Neutrophil (primary cell): ENCODE measurements around the gene EIF6.

Experiments
- H3K27ac ChIP-seq: fragments of 200-600 bp; sonication (generic); 2 replicates; pipeline ENCODE4 v1.5.1; 2016; ENCODE audit warnings: mild to moderate bottlenecking, moderate library complexity
- H3K27me3 ChIP-seq: fragments of 200-600 bp; sonication (generic); 2 replicates; pipeline ENCODE4 v1.6.0; 2016; ENCODE audit warnings: mild to moderate bottlenecking
- H3K36me3 ChIP-seq: fragments of 200-600 bp; sonication (generic); 2 replicates; pipeline ENCODE4 v1.5.1; 2017
- H3K4me1 ChIP-seq, 2 experiments: fragments of 200-600 bp in 1 of 2; sonication (generic) in 1 of 2; 1 replicate in 1 of 2; 2 replicates in 1 of 2; pipeline versions ENCODE4 v1.5.1 to v1.6.1; 2013 to 2016; ENCODE audit warnings: low read depth in 1 of 2, low read length in 1 of 2, mild to moderate bottlenecking in 1 of 2, moderate library complexity in 1 of 2; ENCODE audit not compliant: control insufficient read depth in 1 of 2, insufficient read depth in 1 of 2
- H3K4me3 ChIP-seq, 2 experiments: fragments of 200-600 bp in 1 of 2; sonication (generic) in 1 of 2; 1 replicate in 1 of 2; 2 replicates in 1 of 2; pipeline ENCODE4 v1.5.1; 2013 to 2016; ENCODE audit warnings: low read depth in 1 of 2, low read length in 1 of 2, mild to moderate bottlenecking in 1 of 2, moderate library complexity in 1 of 2
- H3K9me3 ChIP-seq: fragments of 200-600 bp; sonication (generic); 2 replicates; pipeline ENCODE4 v1.5.1; 2016
- TF ChIP-seq, protein P1 (sequence below): fragments of 200-600 bp; sonication (generic); IDR thresholded peaks from 2 replicates; pipeline ENCODE4 v1.5.1; 2016; ENCODE audit warnings: antibody characterized with exemption

Gene EIF6

DNA sequence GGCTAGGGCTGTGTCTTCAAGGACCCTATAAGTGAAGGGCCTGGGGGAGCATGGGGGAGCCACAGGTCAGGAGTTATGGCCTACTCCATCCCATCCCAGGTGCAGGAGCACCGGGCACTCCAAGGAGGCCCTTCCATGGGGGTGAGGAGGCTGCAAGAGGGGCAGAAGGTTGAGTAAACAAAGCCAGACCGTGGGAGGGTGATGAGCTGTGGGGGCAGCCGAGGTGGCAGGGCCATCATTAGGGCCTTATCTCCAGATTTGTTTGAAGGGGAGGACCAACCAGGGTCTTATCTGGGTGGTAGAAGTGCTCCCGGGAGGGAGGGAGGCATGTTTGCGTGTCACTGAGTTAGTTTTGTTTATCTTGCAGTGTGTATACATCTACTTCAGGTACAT lies 9.7 kb upstream of the EIF6 start:
- no peaks in the 10 kb centered on the region for H3K36me3 ChIP-seq
- H3K27ac ChIP-seq, result no peak overlapping the region
- H3K4me3 ChIP-seq, result no peak overlapping the region
- no peaks in the 10 kb centered on the region for H3K27me3 ChIP-seq
- H3K4me1 ChIP-seq, result peaks cover 0 to 4% of the 10 kb centered on the region in 2 experiments
- H3K9me3 ChIP-seq, result no peaks in the 10 kb centered on the region
- TF ChIP-seq, protein P1, sequence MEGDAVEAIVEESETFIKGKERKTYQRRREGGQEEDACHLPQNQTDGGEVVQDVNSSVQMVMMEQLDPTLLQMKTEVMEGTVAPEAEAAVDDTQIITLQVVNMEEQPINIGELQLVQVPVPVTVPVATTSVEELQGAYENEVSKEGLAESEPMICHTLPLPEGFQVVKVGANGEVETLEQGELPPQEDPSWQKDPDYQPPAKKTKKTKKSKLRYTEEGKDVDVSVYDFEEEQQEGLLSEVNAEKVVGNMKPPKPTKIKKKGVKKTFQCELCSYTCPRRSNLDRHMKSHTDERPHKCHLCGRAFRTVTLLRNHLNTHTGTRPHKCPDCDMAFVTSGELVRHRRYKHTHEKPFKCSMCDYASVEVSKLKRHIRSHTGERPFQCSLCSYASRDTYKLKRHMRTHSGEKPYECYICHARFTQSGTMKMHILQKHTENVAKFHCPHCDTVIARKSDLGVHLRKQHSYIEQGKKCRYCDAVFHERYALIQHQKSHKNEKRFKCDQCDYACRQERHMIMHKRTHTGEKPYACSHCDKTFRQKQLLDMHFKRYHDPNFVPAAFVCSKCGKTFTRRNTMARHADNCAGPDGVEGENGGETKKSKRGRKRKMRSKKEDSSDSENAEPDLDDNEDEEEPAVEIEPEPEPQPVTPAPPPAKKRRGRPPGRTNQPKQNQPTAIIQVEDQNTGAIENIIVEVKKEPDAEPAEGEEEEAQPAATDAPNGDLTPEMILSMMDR, result no peak

DNA sequence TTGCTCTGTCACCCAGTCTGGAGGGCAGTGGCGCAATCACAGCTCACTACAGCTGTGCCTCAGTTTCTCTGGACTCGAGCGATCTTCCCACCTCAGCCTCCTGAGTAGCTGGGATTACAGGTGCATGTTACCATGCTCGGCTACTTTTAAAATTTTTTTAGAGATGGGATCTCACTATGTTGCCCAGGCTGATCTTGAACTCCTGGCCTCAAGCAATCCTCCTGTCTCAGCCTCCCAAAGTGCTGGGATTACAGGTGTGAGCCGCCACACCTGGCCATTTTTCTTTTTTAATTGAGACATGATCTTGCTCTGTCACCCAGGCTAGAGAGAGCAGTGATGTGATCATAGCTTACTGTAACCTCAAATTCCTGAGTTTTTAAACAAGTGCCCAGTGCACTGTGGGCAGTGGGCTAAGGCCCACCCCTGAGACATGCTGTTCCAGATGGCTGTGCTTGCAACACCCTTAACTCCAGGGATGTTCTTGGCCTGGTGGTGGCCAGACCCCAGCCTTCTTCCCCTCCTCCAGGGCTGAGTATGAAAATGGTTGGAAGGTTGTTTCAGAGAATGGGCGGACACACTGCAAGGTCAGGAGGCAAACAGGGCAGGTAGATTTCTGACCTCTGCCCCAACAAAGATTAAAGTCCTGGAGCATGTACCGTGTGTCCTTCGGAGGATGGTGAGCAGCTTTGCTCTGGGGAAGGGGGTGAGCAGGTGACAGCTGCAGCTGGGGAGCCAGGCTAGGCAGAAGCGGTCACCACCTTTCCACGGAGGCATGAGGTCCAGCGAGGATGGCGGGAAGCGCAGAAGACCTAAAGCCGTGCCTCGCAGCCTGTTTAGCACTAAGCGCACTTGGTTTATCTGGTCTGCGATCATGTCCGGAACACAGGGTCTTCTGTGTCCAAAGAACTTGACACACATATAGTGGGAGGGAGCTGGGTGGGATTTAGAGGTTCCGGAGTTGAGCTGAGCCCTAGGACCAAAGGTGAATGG lies 9.0 kb upstream of the EIF6 start:
- H3K9me3 ChIP-seq, result no peaks in the 10 kb centered on the region
- TF ChIP-seq, protein P1, result no peak
- no peaks in the 10 kb centered on the region for H3K27me3 ChIP-seq
- H3K36me3 ChIP-seq, result no peaks in the 10 kb centered on the region
- H3K27ac ChIP-seq, result no peak overlapping the region
- no peaks in the 10 kb centered on the region for H3K4me1 ChIP-seq
- no peak overlapping the region for H3K4me3 ChIP-seq

DNA sequence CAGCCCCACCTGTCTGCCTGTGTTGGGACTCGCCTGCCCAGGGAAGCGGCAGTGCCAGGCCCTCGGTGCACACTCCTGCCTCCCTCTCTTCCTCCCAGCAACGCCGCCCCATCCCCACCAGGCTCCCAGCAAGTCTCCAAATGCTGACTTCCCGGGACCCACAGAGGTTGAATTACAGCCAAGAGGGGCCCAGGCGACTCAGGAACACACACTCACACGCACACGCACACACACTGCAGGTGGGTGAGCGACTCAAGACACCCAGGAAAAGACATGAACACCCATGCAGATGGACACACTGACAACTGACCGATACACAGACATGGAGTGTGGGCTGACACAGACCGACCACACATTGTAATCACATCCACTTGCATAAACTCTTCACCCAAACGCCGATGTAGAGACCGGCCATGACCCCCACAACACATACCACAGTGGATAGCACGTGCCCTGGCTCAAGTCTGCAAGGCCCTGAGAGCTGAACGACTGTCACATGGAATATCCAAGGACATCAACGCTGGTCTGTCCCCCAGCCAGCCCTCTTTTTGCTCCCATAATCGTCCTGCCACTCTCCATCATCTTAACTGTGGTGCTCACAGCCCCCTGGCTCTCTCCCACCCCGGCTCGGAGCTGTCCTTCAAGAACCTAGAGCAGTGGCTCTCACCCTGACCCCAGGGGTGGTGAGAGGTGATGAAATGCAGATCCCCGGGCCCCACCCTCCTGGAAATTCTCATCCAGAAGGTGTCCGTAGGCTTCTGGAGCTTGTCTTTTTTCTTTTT lies 8.1 kb upstream of the EIF6 start:
- Histone ChIP-seq H3K9me3 (no peaks in the 10 kb centered on the region), H3K4me3 (no peak overlapping the region), H3K4me1 (no peaks in the 10 kb centered on the region), H3K27ac (no peak overlapping the region), H3K27me3 (no peaks in the 10 kb centered on the region), H3K36me3 (no peaks in the 10 kb centered on the region)
- TF ChIP-seq, protein P1, result no peak

DNA sequence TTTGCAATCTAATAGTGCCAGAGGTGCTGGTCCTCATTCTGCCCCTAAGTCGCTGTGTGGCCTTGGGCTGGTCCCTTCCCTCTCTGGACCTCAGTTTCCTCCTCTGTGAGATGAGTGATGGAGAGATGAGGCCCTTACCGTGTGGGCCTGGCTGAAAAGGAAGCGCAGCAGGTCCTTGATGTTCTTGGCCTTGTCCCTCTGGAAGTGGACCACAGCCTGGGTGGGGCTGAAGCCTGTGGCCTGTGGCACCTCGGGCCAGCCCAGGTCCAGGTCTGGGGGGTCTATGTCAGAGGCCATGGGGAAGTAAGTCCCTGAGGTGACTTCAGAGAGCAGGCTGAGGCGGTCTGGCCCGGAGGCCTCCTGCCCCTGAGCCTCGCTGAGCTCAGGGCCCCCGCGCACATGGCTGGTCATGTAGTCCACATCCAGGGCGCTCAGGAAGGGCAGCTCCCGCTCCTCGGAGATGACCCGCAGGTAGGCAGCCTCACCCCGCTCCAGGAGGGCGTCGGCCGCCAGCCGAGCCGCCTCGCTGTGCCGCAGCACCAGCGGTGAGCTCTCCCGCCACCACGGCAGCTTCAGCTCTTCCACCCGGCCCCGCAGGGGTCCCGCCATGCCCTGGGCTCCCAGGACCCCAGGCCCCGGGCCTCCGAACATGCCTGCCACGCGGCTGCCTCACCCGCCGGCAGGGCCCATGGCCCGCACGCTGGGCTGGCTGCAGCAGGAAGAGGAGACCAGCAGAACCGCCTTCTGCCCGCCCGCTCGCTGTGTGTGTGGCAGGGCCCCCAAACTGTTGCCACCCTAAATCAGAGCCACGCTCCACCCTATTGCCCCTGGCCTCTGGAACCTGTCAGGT lies 7.3 kb upstream of the EIF6 start, which contains the start of gene FAM83C:
TSS of gene FAM83C (minus strand) at position 772 of the 850 bp plus-strand sequence. CDS start at position 651, 121 bp downstream.
- H3K9me3 ChIP-seq, result no peaks in the 10 kb centered on the region
- no peaks in the 10 kb centered on the region for H3K36me3 ChIP-seq
- H3K27ac ChIP-seq, result no peak within 1 kb of the TSS
- H3K4me3 ChIP-seq, result no peak within 1 kb of the TSS
- no peaks in the 10 kb centered on the region for H3K27me3 ChIP-seq
- H3K4me1 ChIP-seq, result no peaks in the 10 kb centered on the region
- TF ChIP-seq, protein P1, result no peak

DNA sequence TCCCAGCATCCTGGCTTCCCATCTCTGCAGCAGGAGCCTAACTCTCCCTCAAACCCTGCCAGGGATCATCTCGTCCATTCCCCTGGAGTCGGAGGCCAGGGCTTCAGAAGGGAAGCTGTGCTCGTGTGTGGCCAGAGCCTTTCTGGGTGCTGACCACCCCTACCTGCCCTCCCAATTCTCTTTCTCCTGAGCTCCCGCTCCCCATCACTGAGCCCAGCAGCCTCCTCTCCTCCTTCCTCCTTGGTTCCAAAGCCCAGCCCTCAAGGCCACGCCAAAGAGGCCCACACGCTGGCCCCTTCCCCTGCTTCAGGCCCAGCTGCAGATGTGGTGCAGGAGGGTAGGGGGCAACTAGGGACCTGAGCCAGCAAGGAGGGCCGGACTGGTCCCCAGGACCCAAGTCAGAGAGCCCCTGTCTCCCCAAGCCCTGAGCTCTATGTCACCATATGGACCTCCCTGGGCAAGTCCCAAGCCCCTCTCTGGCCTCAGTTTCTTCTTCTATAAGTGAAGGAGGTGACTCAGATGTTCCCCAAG lies 6.4 kb upstream of the EIF6 start:
- H3K4me3 ChIP-seq, result no peak overlapping the region
- H3K27ac ChIP-seq, result no peak overlapping the region
- H3K27me3 ChIP-seq, result no peaks in the 10 kb centered on the region

More for the DNA sequence above, 6.4 kb upstream of the EIF6 start:
- Histone ChIP-seq H3K4me1 (no peaks in the 10 kb centered on the region), H3K36me3 (no peaks in the 10 kb centered on the region), H3K9me3 (no peaks in the 10 kb centered on the region)
- TF ChIP-seq, protein P1, result no peak
